VCaP (cell line): Measurements from ENCODE around the gene SHKBP1.

ENCODE experiments used
- H3K27ac ChIP-seq: fragments of 450-650 bp; 2 replicates; pipeline ENCODE4 v1.5.1; 2017
- TF ChIP-seq, protein P1 (sequence below): fragments of 450-650 bp; conservative IDR thresholded peaks from 2 replicates; pipeline ENCODE4 v1.5.1; 2017; ENCODE audit warnings: mild to moderate bottlenecking, moderate library complexity

SHKBP1 gene

GRCh38 chr19:40605216-40605971 lies 28.7 kb downstream of the SHKBP1 start:
- H3K27ac ChIP-seq: peak overlapping the region; percentile 67

DNA sequence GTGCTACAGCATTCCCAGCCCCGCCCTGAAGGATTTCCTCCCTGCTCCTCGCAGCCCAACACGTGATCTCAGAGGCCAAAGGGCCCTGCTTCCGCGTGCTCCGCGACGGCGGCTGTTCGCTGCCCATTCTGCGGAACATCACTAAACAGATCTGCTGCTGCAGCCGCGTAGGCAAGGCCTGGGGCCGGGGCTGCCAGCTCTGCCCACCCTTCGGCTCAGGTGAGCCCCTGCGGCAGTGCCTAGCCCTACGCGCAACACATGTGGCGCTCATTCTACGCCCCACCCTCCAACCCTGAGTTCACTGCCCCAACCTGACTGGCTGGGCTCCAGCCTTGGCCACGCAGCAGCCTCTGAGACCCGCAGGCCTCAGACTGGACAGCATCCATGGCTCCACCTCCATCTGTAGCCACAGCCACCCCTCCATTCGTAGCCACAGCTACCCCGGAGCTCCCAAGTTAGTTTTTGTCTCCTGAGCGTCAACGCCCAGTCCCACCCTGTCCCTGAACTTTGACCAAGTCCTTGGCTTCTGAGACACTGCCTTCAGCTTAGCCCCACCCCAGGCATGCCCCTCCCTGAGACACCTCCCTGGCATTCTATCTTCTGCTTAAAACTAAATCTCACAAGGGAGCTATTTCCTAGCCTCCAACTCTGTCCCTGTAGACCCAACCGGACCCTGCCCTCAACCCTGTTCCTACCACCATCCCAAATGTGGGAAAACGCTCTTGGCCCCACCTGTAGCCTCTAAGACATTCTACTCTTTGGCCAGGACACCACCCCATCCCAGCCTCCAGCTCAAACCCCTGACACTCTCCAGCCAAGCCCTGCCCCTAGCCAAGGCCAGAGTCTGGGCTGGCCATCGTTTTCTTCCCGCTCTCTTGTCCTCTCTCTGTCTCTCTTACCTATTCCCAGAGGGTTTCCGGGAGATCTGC lies 30.9 kb downstream of the SHKBP1 start:
- H3K27ac ChIP-seq: no peak overlapping the region
- TF ChIP-seq, protein P1, sequence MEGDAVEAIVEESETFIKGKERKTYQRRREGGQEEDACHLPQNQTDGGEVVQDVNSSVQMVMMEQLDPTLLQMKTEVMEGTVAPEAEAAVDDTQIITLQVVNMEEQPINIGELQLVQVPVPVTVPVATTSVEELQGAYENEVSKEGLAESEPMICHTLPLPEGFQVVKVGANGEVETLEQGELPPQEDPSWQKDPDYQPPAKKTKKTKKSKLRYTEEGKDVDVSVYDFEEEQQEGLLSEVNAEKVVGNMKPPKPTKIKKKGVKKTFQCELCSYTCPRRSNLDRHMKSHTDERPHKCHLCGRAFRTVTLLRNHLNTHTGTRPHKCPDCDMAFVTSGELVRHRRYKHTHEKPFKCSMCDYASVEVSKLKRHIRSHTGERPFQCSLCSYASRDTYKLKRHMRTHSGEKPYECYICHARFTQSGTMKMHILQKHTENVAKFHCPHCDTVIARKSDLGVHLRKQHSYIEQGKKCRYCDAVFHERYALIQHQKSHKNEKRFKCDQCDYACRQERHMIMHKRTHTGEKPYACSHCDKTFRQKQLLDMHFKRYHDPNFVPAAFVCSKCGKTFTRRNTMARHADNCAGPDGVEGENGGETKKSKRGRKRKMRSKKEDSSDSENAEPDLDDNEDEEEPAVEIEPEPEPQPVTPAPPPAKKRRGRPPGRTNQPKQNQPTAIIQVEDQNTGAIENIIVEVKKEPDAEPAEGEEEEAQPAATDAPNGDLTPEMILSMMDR: no peak

More at GRCh38 chr19:40605216-40605971, 28.7 kb downstream of the SHKBP1 start:
- TF ChIP-seq, protein P1: peak; percentile 54

- H3K27ac ChIP-seq: no peak overlapping the region
- TF ChIP-seq, protein P1: no peak
These were observed 31.6 kb downstream of the SHKBP1 start for GRCh38 chr19:40608240-40608621.

- TF ChIP-seq, protein P1: no peak
- peak overlapping the region; percentile 79 for H3K27ac ChIP-seq
These were observed 32.3 kb downstream of the SHKBP1 start for GRCh38 chr19:40608957-40609356.

DNA sequence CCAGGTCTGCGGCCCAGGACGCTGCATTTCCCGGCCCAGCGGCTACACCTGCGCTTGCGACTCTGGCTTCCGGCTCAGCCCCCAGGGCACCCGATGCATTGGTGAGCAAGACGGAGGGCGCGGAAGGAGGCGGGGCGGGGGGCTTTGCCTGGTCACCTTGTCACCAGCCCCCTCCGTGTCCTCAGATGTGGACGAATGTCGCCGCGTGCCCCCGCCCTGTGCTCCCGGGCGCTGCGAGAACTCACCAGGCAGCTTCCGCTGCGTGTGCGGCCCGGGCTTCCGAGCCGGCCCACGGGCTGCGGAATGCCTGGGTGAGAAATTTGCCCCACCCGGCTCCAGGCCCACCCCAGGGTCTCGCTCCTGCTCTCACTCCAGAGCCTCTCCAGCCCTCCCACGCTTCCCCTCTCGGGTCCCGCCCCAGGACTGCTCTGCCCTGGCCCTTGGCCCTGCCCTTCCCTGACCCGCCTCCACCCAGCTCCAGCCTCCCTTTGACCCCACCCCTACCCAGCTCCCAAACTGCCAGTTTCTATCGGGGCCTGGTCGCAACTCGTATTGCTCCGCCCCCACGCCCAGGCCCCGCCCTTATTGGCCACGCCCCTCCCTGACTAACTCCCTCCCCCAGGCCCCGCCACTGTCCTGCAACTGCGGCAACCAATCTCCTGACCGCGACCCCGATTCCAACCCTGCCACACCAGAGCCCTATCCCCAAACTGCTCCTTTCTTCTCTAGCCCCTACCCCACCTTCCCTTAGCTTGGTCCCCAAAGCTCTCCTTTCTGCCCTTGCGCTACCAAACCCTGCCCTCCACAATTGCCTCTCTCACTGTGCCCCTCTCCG lies 33.1 kb downstream of the SHKBP1 start:
- peak overlapping the region; percentile 79 for H3K27ac ChIP-seq

GRCh38 chr19:40610396-40611064 lies 33.9 kb downstream of the SHKBP1 start:
- H3K27ac ChIP-seq: peak overlapping the region; percentile 79
- TF ChIP-seq, protein P1: no peak

More for the DNA sequence above, 33.1 kb downstream of the SHKBP1 start:
- TF ChIP-seq, protein P1: no peak
